ENCODE results near the gene NBAS. TPM values are rescaled to one million over a fixed set of nuclear protein-coding genes. Genes with fewer than 3 reads are reported as not detected.

The NBAS gene
- polyA plus RNA-seq, 1 of the 3 experiments (the other 2 are of a cell fraction), result 12.0 TPM

- Histone ChIP-seq H3K9me2 (no peaks in the 10 kb centered on the region), H3K4me2 (no peak overlapping the region), H3K4me3 (ENCODE audit: low read depth in 2 of 2, low read length in 1 of 2) (no peak overlapping the region), H3K27me3 (ENCODE audit: insufficient read depth) (no peaks in the 10 kb centered on the region), H3K36me3 (replicated peaks in 1 of 2; ENCODE audit: control insufficient read depth in 1 of 2, insufficient read depth in 2 of 2, low read length in 1 of 2) (peaks cover 73% of the 10 kb centered on the region in 2 experiments), H3K79me2 (ENCODE audit: insufficient read depth) (peaks cover 4% of the 10 kb centered on the region; the same call in 1 of the 2 replicates), H2AFZ (ENCODE audit: low read depth) (no peak overlapping the region), H4K20me1 (ENCODE audit: insufficient read depth) (no peaks in the 10 kb centered on the region), H3K4me1 (ENCODE audit: control insufficient read depth in 1 of 2, insufficient read depth in 2 of 2, low read depth in 1 of 2, low read length in 1 of 2) (no peaks in the 10 kb centered on the region), H3K27ac (ENCODE audit: low read depth in 2 of 2, low read length in 1 of 2) (no peak overlapping the region), H3F3A (replicated peaks; ENCODE audit: insufficient read depth) (peaks cover 8% of the 10 kb centered on the region), H3K9ac (no peak overlapping the region), H3K9me3 (no peaks in the 10 kb centered on the region)
- DNase-seq, result no peak
- no peak for TF ChIP-seq EP300 (IDR thresholded peaks at IDR 0.05; ENCODE audit: borderline replicate concordance in 1 of 2, low read depth in 1 of 2, low read length in 1 of 2)
- no peak for TF ChIP-seq RFX5 (IDR thresholded peaks at IDR 0.05; ENCODE audit: low read length)
- TF ChIP-seq YY1 (IDR thresholded peaks at IDR 0.05; ENCODE audit: low read depth), result no peak
- 96% methylated on average over 4 of the region's 4 CpGs for WGBS (ENCODE audit: low lambda C conversion rate)
- ChIA-PET POLR2A (interaction anchor here (0.6 kb wide), 1 partner anchor 976 kb away, joined by 3 read pairs; no protein-coding TSS in a partner anchor), CTCF (interaction anchor here (0.6 kb wide), 1 partner anchor 22 kb away, joined by 3 read pairs; no protein-coding TSS in a partner anchor)
Observed at GRCh38 chr2:15608392-15608761, 47.2 kb upstream of the NBAS start.

- DNase-seq, result no peak
- no peak overlapping the region for H3K27ac ChIP-seq (ENCODE audit: low read depth in 2 of 2, low read length in 1 of 2)
- ChIA-PET POLR2A (no interaction called here), CTCF (interaction anchor here (0.6 kb wide), 1 partner anchor 22 kb away, joined by 3 read pairs; no protein-coding TSS in a partner anchor)
- peaks cover 8% of the 10 kb centered on the region for H3F3A ChIP-seq (replicated peaks; ENCODE audit: insufficient read depth)
- H3K27me3 ChIP-seq (ENCODE audit: insufficient read depth), result no peaks in the 10 kb centered on the region
- peaks cover 74 to 76% of the 10 kb centered on the region in 2 experiments for H3K36me3 ChIP-seq (replicated peaks in 1 of 2; ENCODE audit: control insufficient read depth in 1 of 2, insufficient read depth in 2 of 2, low read length in 1 of 2)
- H3K9me3 ChIP-seq, result no peaks in the 10 kb centered on the region
- 94% methylated on average over 7 of the region's 7 CpGs for WGBS (ENCODE audit: low lambda C conversion rate)
- no peak overlapping the region for H3K4me3 ChIP-seq (ENCODE audit: low read depth in 2 of 2, low read length in 1 of 2)
- no peak overlapping the region for H2AFZ ChIP-seq (ENCODE audit: low read depth)
- H3K4me2 ChIP-seq, result no peak overlapping the region
- peaks cover 4% of the 10 kb centered on the region; the same call in 1 of the 2 replicates for H3K79me2 ChIP-seq (ENCODE audit: insufficient read depth)
- H4K20me1 ChIP-seq (ENCODE audit: insufficient read depth), result no peaks in the 10 kb centered on the region
- H3K4me1 ChIP-seq (ENCODE audit: control insufficient read depth in 1 of 2, insufficient read depth in 2 of 2, low read depth in 1 of 2, low read length in 1 of 2), result no peaks in the 10 kb centered on the region
- no peak overlapping the region for H3K9ac ChIP-seq
- TF ChIP-seq REST (IDR thresholded peaks at IDR 0.05; ENCODE audit: low read depth, low read length) (no peak), ZBTB33 (IDR thresholded peaks at IDR 0.05; ENCODE audit: borderline replicate concordance, low read depth) (no peak)
- H3K9me2 ChIP-seq, result no peaks in the 10 kb centered on the region
Observed at GRCh38 chr2:15607709-15608391, 46.7 kb upstream of the NBAS start.

All from SK-N-SH (cell line).